Right renal pelvis (tissue), 4 donors: ENCODE results near the gene TIFAB. TPM values are rescaled to one million over a fixed set of nuclear protein-coding genes. Genes with fewer than 3 reads are reported as not detected.

Experiments
- DNase-seq, 4 donors: peaks; one replicate each; pipeline ENCODE4 v3.0.0-alpha.2; 2013; ENCODE audit warnings: low read depth in 4 of 4, low spot score in 3 of 4, missing footprints in 1 of 4
- polyA plus RNA-seq, 4 donors: library from polyadenylated mRNA; unstranded; fragments of 120-200 nt; gene quantifications; one replicate each; pipeline ENCODE4 v1.2.1, GENCODE V29; 2013; ENCODE audit not compliant: insufficient read length in 4 of 4

TIFAB gene
- polyA plus RNA-seq, 4 donors, result 0.06 to 0.28 (median 0.18) TPM

DNA sequence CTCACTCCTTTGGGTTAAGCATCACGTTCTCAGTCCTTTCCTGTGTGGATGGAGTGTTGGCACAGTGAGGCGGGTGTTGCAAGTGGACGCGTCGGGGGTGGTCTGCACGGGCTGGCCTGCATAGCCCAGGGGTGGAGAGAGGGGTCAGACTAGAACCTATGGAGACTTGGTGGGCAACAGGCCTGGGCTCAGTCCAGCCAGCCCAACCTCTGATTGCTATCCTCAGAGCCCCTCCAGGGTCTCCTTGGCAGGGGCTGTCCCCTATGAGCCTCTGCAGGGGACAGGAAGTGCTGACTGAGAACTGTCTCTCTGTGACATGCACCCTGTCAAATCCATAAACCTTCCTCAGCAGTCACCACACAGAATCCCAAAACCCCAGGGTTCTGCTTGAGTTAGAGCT lies 7.3 kb downstream of the TIFAB start:
- no peak for DNase-seq

DNA sequence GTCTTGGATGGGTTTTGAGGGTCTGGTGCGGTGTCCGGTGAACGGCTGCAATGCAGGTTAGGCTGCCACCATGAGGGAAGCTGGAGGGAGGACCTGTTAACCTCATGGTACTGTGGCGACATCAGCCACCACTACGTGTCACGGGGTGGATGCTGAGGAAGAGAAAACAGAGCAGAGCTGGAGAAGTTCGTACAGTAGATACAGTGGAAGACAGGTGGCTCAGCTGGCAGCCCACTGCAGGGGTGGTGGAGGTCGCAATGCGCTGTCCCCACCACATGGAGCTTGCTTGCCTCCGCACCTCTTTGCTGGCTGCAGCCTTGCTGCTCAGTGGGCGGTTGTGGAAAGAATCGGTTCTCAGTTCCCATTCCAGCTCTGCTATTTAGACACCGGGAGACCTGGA lies 7.8 kb downstream of the TIFAB start:
- no peak for DNase-seq

DNA sequence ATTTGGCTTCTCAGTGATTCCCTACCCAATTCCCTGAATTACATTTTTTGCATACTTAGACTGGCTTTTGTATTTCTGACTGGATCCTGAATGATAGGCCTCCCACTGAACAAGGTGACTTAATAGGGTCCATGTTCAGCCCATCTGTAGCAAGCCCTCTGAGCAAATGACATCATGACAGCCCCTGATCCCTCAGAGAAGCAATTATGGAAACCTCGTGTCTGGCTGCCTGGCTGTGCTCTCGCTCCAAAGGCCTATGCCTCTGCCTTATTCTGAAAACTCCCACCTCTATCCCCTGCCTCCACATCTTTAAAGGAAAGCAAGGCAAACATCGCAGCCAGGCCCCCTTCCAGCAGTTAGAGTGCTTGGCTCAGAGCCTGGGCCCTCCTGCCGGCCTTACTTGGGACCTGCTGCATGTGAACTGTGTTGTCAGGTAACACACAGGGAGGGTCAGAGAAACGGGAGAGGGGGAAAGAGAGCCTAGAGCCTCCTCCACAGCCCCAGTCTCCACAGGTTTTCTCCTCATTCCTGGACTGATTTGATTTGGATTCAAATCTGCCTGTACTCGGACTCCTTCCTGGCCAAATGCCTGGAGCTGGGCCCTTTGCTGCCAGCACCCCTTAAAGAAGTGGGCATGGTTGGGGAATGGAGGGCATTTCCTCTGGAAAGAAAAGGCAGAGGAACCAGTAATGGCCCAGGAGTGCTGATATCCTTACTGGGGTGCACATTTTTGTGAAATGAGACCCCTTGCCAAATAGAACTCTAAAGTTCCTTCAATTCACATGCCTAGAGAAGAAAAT lies 8.8 kb downstream of the TIFAB start:
- DNase-seq, result no peak

DNA sequence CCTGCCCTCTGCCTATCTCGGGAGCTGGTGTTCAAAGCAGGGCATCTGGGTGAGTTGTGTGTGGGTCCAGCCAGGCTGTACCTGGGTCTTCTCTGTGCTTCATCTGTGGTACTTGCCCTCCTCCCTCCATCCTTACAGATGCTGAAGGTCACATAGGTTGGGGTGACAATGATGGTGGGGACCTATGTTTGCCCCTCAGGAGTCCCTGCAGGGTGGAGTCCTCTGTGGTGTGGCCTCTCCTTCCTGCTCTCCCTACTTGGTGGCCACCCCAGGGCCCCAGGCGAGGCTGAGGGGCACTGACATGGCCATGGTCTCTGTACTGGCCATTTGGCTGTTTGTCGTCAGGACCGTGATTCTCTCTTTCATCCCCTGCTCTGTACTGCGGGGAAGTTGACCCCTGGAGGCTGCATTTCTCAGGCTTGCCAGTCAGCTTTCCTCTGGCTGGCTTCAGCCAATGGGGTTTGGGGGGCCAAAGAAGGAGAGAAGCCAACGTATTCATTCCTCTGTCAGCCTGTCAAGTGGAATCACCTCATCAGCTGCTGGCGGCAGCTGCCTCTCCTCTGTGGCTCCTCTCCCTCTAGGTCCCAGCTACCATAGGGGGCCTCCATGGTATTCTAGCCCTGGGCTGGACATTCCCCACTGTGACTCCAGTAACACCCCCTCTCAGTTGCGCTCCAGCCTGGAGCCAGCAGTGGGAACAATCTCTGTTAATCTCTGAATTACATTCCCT lies 9.6 kb downstream of the TIFAB start:
- DNase-seq, result no peak

DNA sequence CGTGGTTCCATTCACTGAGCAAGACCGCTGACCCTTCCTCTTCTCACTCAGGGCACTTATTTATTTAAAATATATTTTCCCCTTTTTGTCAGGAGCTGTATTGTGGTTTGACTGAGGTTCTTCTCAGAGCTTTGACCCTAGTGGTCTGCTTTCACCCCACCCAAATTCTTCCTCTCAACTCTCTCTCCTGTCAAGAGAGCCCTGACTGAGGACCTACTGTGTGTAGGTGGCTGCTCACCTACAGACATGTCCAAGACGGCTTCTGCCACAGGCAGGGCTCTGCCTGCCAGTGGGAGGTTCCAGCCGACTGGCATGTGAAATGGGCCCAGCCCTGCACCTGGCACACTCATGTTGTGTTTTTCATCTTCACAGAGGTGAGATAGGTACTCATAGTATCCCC lies 10.2 kb downstream of the TIFAB start:
- no peak for DNase-seq

DNA sequence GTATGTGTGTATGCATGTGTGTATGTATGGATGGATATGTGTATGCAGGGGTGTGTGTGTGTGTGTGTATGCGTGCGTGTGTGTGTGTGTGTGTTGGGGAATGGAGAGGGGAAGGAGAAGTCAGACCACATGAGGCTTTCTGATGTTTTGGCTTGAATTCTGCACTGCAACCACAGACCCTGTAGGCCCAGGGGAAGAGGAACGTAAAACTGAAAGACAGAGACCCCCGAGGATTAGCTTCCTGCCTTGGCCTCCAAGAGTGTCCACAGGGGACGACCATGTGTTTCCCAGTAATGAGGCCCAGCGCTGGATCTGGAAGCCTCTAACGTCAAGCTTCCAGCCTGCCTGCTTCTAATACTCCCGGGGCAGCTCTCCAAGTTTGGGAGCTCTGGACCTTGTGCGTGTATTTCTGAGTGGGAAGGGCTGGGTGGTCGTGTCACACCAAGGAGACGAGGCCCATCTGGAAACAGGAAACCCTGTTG lies 10.8 kb downstream of the TIFAB start:
- DNase-seq, result peak in 1 of 4 donors; percentile 47

DNA sequence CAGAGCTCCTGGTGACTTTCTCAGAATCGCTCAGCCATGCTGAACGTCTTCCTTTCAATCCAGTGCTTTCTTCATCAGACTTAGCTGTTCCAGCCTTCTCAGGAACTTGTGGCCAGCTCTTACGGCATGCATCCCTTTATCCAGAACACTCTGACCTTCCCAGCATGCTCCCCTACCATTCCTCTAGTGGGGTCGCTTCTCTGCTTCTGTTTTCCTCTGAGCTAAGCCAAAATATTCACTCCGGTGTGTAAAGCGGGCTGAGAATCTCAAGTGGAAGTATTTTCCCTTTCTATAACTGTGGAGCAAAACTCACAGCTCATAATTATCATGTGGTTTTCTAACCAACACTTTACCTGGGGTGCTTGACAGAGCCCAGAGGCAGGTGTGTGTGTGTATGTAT lies 11.2 kb downstream of the TIFAB start:
- DNase-seq, result no peak

DNA sequence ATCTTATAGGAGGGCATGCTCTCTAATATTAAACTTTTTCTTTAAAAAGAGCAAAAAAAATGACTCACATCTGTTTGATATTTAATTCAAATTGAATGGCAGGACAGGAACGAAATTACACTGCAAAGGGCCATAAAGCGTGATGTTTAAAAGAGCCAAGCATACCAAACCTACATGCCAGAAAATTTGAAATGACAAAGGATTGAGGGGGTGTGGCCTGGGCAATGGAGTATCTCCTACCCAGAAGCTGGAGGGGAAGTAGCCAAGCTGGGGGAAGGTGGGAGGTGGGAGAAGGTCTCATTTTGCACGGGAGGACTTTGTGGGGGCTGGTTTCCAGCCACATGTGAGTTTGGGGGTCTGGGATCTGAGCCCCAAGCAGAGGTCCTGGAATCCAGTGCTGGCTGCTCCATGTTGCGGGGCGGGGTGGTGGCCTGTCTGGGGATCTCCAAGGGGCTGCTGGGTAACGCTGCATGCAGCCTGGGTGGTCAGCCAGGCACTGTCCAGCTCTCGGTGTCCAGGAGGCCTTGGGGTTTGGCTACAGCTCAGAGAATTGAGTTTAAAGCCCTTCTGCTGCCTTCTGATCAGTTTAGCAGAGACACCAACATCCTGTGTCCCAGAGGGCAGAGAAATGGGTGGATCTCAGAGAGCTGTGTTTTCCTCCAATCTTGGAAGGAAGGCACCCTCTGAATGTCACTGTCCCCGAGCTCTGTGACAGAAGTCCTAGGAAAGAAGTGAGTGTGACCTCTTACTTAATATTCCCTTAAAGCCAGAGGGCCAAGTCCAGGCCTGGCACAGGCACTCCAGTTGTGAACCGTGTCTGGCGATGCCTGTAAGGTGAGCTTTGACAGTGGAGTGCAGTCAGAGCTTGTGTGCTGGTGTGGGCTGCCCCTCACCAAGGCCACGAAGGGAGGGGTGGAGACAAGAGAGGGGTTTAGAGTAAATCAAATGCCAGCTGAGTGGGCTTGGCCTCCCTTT lies 12.6 kb downstream of the TIFAB start:
- DNase-seq, result no peak

DNA sequence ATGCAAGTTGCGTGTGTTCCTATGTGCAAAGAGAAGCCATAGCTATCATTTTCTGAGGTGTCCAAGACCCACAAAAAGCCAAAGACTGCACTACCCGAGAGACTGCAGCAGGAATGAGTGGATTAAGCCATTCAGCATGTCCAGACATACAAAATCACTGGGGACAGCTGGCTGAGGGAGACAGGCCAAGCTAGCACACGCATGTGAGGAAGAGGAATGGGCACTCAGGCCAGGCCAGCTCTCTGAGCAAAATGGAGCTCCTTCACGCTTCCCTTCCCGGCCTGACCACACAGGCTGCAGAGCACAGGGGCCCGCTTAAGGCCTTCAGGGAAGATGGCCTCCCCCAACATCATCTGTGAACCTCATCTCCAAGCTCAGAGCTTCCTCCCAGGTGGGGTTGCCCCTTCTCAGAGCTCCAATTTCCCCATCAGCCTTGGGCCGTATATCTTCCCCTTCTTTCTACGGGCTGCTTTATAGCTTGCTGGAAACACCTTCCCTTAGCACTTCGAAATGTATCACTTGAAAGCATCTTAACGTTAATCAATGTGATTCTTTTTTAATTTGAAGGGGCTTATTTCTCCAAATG lies 13.4 kb downstream of the TIFAB start:
- no peak for DNase-seq

DNA sequence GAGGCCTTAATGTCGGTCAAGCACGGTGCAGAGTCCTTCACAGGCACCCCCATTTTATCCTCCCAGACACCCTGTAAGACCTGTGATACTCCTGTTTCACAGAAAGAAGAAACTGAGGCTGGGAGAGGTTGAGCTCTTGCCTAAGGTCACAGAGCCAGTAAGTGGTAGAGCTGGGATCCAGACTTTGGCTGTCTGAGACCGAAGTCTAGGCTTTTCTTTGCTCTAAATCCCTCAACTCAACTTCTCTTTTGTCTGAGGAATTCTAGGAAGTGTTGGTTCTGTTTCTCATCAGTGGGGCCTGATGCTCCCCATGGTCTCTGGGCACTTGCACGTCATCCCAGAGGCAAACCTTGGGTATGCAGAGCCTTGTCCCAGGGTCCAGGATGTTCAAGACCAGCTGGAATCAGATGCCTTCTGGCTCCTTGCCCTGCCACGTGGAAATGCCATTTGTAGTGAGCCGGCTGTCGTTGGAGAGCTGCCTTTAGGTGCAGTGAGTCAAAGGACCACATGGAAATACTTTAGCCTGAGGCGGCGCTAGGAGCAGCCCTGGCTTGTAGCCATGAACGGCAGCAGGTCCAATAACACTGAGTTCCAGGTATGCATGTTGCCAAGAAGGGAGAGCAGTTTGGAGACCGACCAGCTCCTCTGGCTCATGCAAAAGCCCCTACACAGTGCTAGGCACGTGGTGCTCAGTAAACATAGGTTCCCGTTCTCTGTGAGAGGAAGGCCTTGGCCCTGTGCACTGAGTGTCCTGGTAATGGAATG lies 14.2 kb downstream of the TIFAB start:
- no peak for DNase-seq

DNA sequence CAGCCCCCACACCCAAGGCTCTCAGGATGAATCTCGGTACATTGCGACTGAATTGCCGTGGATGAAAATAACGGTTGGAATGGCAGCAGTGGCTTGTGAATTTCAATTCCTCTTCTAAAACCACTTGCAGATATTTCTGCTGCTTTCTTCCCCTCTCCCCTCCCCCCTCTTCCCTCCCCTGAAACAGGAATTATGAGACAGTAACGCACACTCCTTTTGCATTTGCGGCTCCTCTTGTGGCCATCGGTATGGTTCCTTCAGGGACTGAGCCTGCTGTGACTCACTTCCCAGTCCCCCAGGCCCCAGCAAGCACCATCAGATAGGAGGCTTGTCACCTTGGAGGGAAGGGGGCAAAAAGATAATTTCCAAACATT lies 14.7 kb downstream of the TIFAB start:
- no peak for DNase-seq

DNA sequence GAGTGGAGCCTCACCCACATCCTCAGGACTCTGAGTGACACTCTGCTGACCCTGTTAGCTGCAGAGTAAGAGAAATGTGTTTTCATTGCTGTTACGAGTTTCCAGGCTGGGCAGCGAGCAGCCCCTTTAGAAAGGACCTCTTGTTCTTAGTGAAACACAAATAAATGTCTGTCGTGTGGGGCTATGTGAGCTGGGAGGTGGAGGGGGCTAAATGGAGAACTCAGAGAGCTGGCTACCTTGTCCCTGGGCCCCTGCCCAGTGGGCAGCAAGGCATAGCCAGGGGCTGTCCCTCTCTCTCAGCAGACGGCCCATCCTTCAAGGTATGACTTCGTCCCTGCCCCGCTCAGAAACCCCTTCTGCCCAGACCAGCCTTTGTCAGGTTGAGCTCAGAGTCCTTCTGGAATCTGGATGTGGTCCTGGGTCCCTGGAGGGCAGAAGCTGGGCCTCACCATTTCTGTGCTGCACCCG lies 15.2 kb downstream of the TIFAB start:
- no peak for DNase-seq

DNA sequence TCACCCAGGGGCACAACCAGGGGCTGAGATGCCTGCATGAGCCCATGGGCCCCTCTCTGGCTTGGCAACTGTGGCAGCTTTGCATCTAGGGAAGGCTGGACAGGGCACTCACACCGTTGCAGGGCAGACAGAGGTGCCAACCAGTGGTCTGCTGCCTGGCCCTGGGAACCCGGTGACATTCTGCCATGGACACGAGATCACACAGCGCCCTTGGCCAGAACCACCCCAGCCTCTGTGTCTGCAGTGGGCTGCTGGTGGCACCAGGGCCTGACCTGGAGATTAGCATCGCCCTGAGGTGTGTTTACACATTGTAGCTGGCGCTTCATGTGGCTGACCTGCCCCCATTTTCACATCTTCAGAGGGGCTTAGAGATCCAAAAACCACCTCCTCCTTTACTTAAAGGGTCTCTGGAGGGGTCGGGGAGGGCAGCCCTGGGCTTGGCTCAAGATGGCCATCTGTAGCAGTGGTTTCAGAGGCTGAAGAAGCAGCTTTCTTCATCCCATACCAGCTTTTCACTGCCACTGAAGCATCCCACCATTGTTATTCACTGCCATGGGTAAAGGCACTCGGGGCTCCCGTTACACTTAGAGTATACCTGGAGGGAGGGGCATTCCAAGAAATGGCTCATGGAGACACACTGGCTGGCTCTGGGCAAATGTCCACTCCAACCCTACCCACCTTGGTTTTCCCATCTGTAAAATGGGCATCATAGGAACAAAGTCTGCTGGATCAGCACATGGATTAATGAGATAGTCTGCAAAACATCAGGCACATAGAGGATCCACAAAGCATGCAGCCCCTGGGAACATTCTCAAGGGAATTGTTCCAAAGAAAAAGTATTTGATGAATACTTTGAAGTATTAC lies 16.5 kb downstream of the TIFAB start:
- no peak for DNase-seq

DNA sequence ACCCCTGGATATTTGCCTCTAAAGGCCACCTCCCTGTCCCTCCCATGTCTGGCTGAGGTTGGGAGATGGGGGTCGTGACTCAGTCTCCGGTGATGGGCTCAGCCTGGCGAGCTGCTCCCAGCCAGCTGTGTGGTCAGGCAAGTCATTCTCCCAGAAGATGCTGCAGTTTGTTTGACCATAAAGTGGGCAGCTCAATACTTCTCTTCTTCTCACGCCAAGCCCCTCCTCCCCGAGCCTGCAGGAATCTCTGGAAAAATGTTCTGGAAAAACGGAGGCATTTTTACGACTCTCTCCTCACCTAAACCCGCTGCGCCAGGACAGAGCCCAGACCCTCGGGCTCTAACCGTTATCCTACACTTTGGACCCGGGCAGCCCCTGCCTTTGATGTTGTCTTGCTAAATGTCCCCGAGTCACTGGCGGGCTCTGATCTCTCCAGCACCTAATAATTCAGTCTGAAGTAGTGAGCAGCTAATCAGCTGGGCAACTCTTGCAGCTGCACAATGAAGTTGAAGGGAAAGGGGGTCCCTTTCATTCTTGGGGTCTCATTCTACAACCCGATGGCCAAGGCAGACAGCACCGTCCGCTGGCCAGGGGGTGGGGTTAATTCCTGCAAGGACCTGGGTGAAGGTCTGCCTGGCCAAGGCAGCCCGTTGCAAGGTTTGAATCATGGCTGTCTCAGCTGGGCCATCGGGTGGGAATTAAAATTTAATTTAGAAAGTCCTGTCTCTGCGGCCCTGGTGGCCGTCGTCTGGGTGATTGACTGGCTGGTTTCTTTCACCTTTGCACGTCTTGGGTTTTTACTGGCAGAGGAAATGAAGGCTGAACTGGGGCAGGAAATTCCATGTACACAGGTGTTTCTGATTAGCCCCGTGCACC lies 17.3 kb downstream of the TIFAB start:
- DNase-seq, result no peak

DNA sequence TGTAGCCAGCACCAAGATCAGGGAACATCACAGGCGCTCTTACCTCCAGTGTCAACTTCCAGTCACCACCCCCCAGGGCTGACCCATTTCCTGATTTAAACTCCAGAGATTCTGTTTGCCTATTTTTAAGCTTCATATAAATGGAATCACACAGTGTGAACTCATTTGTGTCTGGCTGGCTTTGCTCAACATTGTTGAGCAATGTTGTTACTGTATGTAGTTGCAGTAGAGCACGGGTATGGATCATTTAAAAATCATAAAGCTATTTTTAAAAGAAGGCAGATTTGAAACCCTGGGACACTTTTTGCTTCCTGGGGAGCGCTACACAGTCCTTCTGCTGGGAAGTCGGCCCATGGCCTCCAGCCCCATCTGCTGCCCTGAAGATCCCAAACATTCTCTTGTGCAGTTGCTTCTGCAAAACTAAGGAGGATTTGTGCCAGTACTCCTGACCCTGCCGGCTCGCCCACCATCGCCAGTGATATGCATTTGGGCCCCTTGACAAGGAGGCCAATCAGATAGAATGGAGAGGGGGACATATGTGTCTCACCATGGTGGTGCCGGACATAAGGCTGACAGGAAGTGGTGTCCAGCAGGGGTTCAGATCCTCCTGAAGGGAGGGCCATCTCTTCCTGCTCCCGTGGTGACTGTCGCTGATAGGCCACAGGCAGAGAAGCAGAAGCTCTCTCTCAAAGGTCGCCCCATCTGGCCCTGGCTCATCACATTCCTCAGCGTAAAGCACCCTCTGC lies 18.3 kb downstream of the TIFAB start:
- no peak for DNase-seq

DNA sequence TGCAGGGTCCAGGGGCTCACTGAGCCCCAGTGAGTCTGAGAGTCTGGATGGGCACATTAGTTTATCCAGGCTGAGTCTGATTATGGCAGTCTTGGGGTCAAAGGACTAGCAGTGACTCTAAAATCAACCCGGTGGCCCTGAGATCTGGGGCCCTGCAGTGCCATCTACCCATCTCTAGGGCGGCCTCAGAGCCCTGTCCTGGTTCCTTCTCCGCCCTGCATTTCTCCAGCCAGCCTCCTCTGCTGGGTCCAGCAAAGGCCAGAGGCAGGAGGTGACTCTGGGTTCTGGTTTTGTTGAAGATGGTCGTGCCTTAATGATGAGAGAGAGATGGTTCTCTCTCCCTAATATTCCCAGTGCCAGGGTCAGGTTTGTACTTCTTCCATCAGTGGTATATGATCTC lies 20.0 kb downstream of the TIFAB start:
- no peak for DNase-seq

DNA sequence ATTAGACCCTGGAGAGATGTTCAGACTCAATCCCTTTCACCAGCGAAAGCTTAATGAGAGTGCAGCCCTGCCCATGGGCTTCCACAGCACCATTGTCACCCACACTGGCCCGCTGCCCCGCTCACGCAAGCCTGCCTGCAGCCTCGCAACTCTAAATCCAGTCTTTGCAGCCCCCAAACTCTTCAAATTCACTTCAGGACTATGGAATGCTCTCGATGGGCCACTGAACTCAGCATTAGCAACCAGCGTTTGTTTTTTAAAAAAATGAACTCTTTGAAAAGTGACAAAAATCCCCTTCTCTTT lies 22.1 kb downstream of the TIFAB start:
- DNase-seq, result no peak
